H9 (cell line): ENCODE data around the gene EOLA2. TPM values are rescaled to one million over a fixed set of nuclear protein-coding genes. Genes with fewer than 3 reads are reported as not detected.

ENCODE experiments used
- DNase-seq: peaks from one replicate; pipeline ENCODE4 v3.0.0-alpha.2; 2017
- H2AFZ ChIP-seq: one replicate; pipeline ENCODE4 v1.6.1; 2013; ENCODE audit warnings: mild to moderate bottlenecking, low read length, control low read depth, moderate library complexity
- H2AK5ac ChIP-seq: 2 replicates; pipeline ENCODE4 v1.6.1; 2013; ENCODE audit warnings: low read length, control low read depth, mixed read lengths; ENCODE audit not compliant: insufficient read length
- H2BK120ac ChIP-seq: one replicate; pipeline ENCODE4 v1.6.1; 2013; ENCODE audit warnings: low read depth, mild to moderate bottlenecking, low read length, control low read depth, inconsistent platforms; ENCODE audit not compliant: poor library complexity, severe bottlenecking
- H2BK12ac ChIP-seq: 2 replicates; pipeline ENCODE4 v1.6.1; 2013; ENCODE audit warnings: low read length, control low read depth, mixed read lengths, low read depth; ENCODE audit not compliant: insufficient read length
- H2BK15ac ChIP-seq: 2 replicates; pipeline ENCODE4 v1.6.1; 2013; ENCODE audit warnings: low read depth, low read length, control low read depth
- H2BK20ac ChIP-seq: one replicate; pipeline ENCODE4 v1.6.1; 2013; ENCODE audit warnings: low read depth, mild to moderate bottlenecking, low read length, control low read depth, inconsistent platforms; ENCODE audit not compliant: poor library complexity, severe bottlenecking
- H2BK5ac ChIP-seq: 2 replicates; pipeline ENCODE4 v1.6.1; 2013; ENCODE audit warnings: low read length, control low read depth, mixed read lengths; ENCODE audit not compliant: insufficient read length
- H3K14ac ChIP-seq: 2 replicates; pipeline ENCODE4 v1.6.1; 2013; ENCODE audit warnings: low read length, control low read depth; ENCODE audit not compliant: insufficient read depth
- H3K18ac ChIP-seq: 2 replicates; pipeline ENCODE4 v1.6.1; 2013; ENCODE audit warnings: low read depth, mild to moderate bottlenecking, mixed read lengths, low read length, control low read depth; ENCODE audit not compliant: insufficient read length
- H3K23ac ChIP-seq: 2 replicates; pipeline ENCODE4 v1.6.1; 2013; ENCODE audit warnings: low read length, control low read depth, mixed read lengths, low read depth; ENCODE audit not compliant: insufficient read length
- H3K23me2 ChIP-seq: 2 replicates; pipeline ENCODE4 v1.6.1; 2013; ENCODE audit warnings: low read depth, mild to moderate bottlenecking, mixed read lengths, low read length, control low read depth; ENCODE audit not compliant: insufficient read length, poor library complexity, severe bottlenecking
- H3K27ac ChIP-seq: 2 replicates; pipeline ENCODE4 v1.5.1; 2013; ENCODE audit warnings: low read length, control low read depth, mixed read lengths, low read depth; ENCODE audit not compliant: insufficient read length
- H3K27me3 ChIP-seq: 2 replicates; pipeline ENCODE4 v1.6.1; 2013; ENCODE audit warnings: low read length, control low read depth, inconsistent platforms; ENCODE audit not compliant: insufficient read depth
- H3K4ac ChIP-seq: 2 replicates; pipeline ENCODE4 v1.6.1; 2013; ENCODE audit warnings: low read depth, mild to moderate bottlenecking, control low read depth, inconsistent platforms, low read length, moderate library complexity
- H3K4me1 ChIP-seq: 2 replicates; pipeline ENCODE4 v1.6.1; 2013; ENCODE audit warnings: low read length, control low read depth, inconsistent platforms; ENCODE audit not compliant: insufficient read depth
- H3K4me2 ChIP-seq: 2 replicates; pipeline ENCODE4 v1.6.1; 2013; ENCODE audit warnings: low read length, control low read depth, mixed read lengths; ENCODE audit not compliant: insufficient read length, insufficient read depth
- H3K56ac ChIP-seq: 2 replicates; pipeline ENCODE4 v1.6.1; 2013; ENCODE audit warnings: low read depth, mild to moderate bottlenecking, mixed read lengths, low read length, control low read depth; ENCODE audit not compliant: insufficient read length
- H3K79me1 ChIP-seq: 2 replicates; pipeline ENCODE4 v1.6.1; 2013; ENCODE audit warnings: low read depth, mild to moderate bottlenecking, moderate library complexity, low read length, control low read depth, inconsistent platforms; ENCODE audit not compliant: insufficient read depth, poor library complexity, severe bottlenecking
- H3K79me2 ChIP-seq: 2 replicates; pipeline ENCODE4 v1.6.1; 2013; ENCODE audit warnings: low read length, control low read depth, inconsistent platforms; ENCODE audit not compliant: insufficient read depth
- H3K9ac ChIP-seq: 2 replicates; pipeline ENCODE4 v1.6.1; 2013; ENCODE audit warnings: low read length, control low read depth, mixed read lengths; ENCODE audit not compliant: insufficient read length; ENCODE audit errors: extremely low read depth
- H3K9me3 ChIP-seq: one replicate; pipeline ENCODE4 v1.6.1; 2013; ENCODE audit warnings: low read depth, low read length, inconsistent platforms; ENCODE audit not compliant: control insufficient read depth
- H3T11ph ChIP-seq: one replicate; pipeline ENCODE4 v1.6.1; 2013; ENCODE audit warnings: mild to moderate bottlenecking, low read length, control low read depth, inconsistent platforms
- H4K20me1 ChIP-seq: one replicate; pipeline ENCODE4 v1.6.1; 2013; ENCODE audit not compliant: control insufficient read depth, insufficient read length, insufficient read depth
- H4K5ac ChIP-seq: 2 replicates; pipeline ENCODE4 v1.6.1; 2013; ENCODE audit warnings: low read depth, mild to moderate bottlenecking, mixed read lengths, low read length, control low read depth; ENCODE audit not compliant: insufficient read length
- H4K8ac ChIP-seq: replicated peaks from 2 replicates; pipeline ENCODE4 v1.6.1; 2013; ENCODE audit warnings: low read length, control low read depth, mixed read lengths, low read depth; ENCODE audit not compliant: insufficient read length
- H4K91ac ChIP-seq: 2 replicates; pipeline ENCODE4 v1.6.1; 2013; ENCODE audit warnings: low read depth, mild to moderate bottlenecking, moderate library complexity, mixed read lengths, low read length, control low read depth; ENCODE audit not compliant: insufficient read length
- H3K27ac Mint-ChIP-seq, 3 experiments: 2 replicates in 2 of 3; 3 replicates in 1 of 3; pipeline ENCODE4 v1.8.0; 2020 to 2021; ENCODE audit warnings: mixed read lengths in 3 of 3, mild to moderate bottlenecking in 1 of 3, moderate library complexity in 1 of 3
- H3K27me3 Mint-ChIP-seq: 2 replicates; pipeline ENCODE4 v1.8.0; 2021; ENCODE audit warnings: low read depth, mild to moderate bottlenecking, moderate library complexity, mixed read lengths
- H3K36me3 Mint-ChIP-seq, 3 experiments: 2 replicates in 2 of 3; 3 replicates in 1 of 3; pipeline ENCODE4 v1.8.0; 2020 to 2021; ENCODE audit warnings: low read depth in 3 of 3, mixed read lengths in 3 of 3; ENCODE audit not compliant: insufficient read depth in 1 of 3
- H3K4me1 Mint-ChIP-seq, 2 experiments: 2 replicates each; pipeline ENCODE4 v1.8.0; 2020; ENCODE audit warnings: mixed read lengths in 2 of 2
- H3K4me3 Mint-ChIP-seq, 2 experiments: 2 replicates in 1 of 2; 3 replicates in 1 of 2; pipeline ENCODE4 v1.8.0; 2020 to 2021; ENCODE audit warnings: mild to moderate bottlenecking in 2 of 2, mixed read lengths in 2 of 2, moderate library complexity in 1 of 2
- H3K9me3 Mint-ChIP-seq, 2 experiments: 2 replicates in 1 of 2; 3 replicates in 1 of 2; pipeline ENCODE4 v1.8.0; 2020; ENCODE audit warnings: mild to moderate bottlenecking in 2 of 2, mixed read lengths in 2 of 2, moderate library complexity in 1 of 2
- CTCF ChIP-seq: fragments of 200-600 bp; sonication (generic); conservative IDR thresholded peaks from 3 replicates; pipeline ENCODE4 v1.8.0; 2021; ENCODE audit warnings: antibody characterized with exemption, mild to moderate bottlenecking
- WGBS: extraction: QIAGEN DNeasy Blood & Tissue Kit; methylation state at CpG from one replicate; pipeline ENCODE4 v1.1.7; 2013; ENCODE audit warnings: missing lambda C conversion rate, low lambda C conversion rate, mixed read lengths; ENCODE audit not compliant: insufficient read length; ENCODE audit errors: extremely low coverage; 5-methylcytosine and 5-hydroxymethylcytosine counted together
- total RNA-seq: library from RNA; stranded (reverse); gene quantifications from 2 replicates; pipeline ENCODE4 v1.2.1, GENCODE V29; 2021

EOLA2 gene
- total RNA-seq, 1 experiment from 2014 or later: 38.9 TPM

GRCh38 chrX:149982310-149982709, 44.0 kb upstream of the EOLA2 start:
- H2BK5ac ChIP-seq: no peak overlapping the region
- no peak overlapping the region for H3K14ac ChIP-seq
- no peak overlapping the region for H2BK15ac ChIP-seq
- no peak for DNase-seq
- no peak overlapping the region for H3K27ac Mint-ChIP-seq
- H3K27me3 Mint-ChIP-seq: peaks cover 1% of the 10 kb centered on the region; the same call in 1 of the 2 replicates
- peaks cover 3% of the 10 kb centered on the region; the same call in 1 of the 2 replicates for H3K27me3 ChIP-seq
- H3K4me1 Mint-ChIP-seq: peaks cover 0 to 8% of the 10 kb centered on the region in 2 experiments; a peak in 2 of 4 replicates
- H3K4me1 ChIP-seq: no peaks in the 10 kb centered on the region
- H4K91ac ChIP-seq: no peak overlapping the region
- no CpG with 5 or more reads among the region's 3 CpGs for WGBS
- H3K4me3 Mint-ChIP-seq: no peak overlapping the region
- peaks cover 56% of the 10 kb centered on the region for H3K9me3 ChIP-seq
- H2BK20ac ChIP-seq: no peak overlapping the region
- H3K9ac ChIP-seq: no peak overlapping the region
- no peak overlapping the region for H3K4ac ChIP-seq
- H3T11ph ChIP-seq: no peak overlapping the region
- H4K20me1 ChIP-seq: no peaks in the 10 kb centered on the region
- no peak overlapping the region for H3K56ac ChIP-seq
- no peak overlapping the region for H2AK5ac ChIP-seq
- H3K9me3 Mint-ChIP-seq: peaks cover 57 to 63% of the 10 kb centered on the region in 2 experiments
- H2BK120ac ChIP-seq: no peak overlapping the region
- H3K79me1 ChIP-seq: no peaks in the 10 kb centered on the region
- H4K5ac ChIP-seq: no peak overlapping the region
- no peaks in the 10 kb centered on the region for H3K23me2 ChIP-seq
- no peaks in the 10 kb centered on the region; a peak in 3 of 7 replicates for H3K36me3 Mint-ChIP-seq
- H3K18ac ChIP-seq: no peak overlapping the region
- no peak overlapping the region for H3K4me2 ChIP-seq
- H3K27ac ChIP-seq: no peak overlapping the region
- H3K79me2 ChIP-seq: no peaks in the 10 kb centered on the region
- H4K8ac ChIP-seq: no peak overlapping the region
- H2AFZ ChIP-seq: no peak overlapping the region
- H3K23ac ChIP-seq: no peak overlapping the region
- no peak overlapping the region for H2BK12ac ChIP-seq
- no peak for TF ChIP-seq CTCF
